Measurements from ENCODE around the gene DGUOK. TPM values are rescaled to one million over a fixed set of nuclear protein-coding genes. Genes with fewer than 3 reads are reported as not detected.
A peak's percentile ranks its signal among the peaks of the same experiment; 100 is the strongest.

The DGUOK gene
- total RNA-seq, 2 experiments from 2014 or later, result 96.4 to 103 TPM

- H3K36me3 Mint-ChIP-seq (ENCODE audit: low read depth), result no peaks in the 10 kb centered on the region
- intact Hi-C loops (cut with micrococcal nuclease), result no loop called here
- DNase-seq (no peak), ATAC-seq (no peak)
- H3K27me3 Mint-ChIP-seq, result no peaks in the 10 kb centered on the region
- ChIA-PET POLR2A (interaction anchor here (1.6 kb wide), 1 partner anchor 26 kb away, joined by 3 read pairs; no protein-coding TSS in a partner anchor), CTCF (interaction anchor here (1.8 to 1.9 kb wide), 2 partner anchors 44 to 66 kb away, joined by 4 to 8 read pairs; partner anchors contain the start of gene STAMBP)
- H3K4me1 Mint-ChIP-seq (ENCODE audit: low read depth), result peaks cover 31% of the 10 kb centered on the region
- H3K27ac Mint-ChIP-seq, result no peak overlapping the region
- H3K9me3 Mint-ChIP-seq, result no peaks in the 10 kb centered on the region
- no peak overlapping the region for H3K4me3 Mint-ChIP-seq
- TF ChIP-seq CTCF (IDR thresholded peaks at IDR 0.05), result no peak
Observed at GRCh38 chr2:73894877-73895276, 31.8 kb upstream of the DGUOK start.

GRCh38 chr2:73895473-73895872 lies 31.2 kb upstream of the DGUOK start:
- POLR2A ChIA-PET, result interaction anchor here (2.0 kb wide), 1 partner anchor 8 kb away, joined by 6 read pairs; no protein-coding TSS in a partner anchor
- Mint-ChIP-seq H3K27ac (peak overlapping the region; percentile 49), H3K4me3 (no peak overlapping the region), H3K36me3 (ENCODE audit: low read depth) (no peaks in the 10 kb centered on the region), H3K4me1 (ENCODE audit: low read depth) (peaks cover 31% of the 10 kb centered on the region), H3K27me3 (no peaks in the 10 kb centered on the region), H3K9me3 (no peaks in the 10 kb centered on the region)
- CTCF ChIA-PET, result interaction anchor here (1.8 to 1.9 kb wide), 2 partner anchors 43 to 67 kb away, joined by 4 to 8 read pairs; partner anchors contain the start of gene STAMBP
- TF ChIP-seq CTCF (IDR thresholded peaks at IDR 0.05), result no peak
- DNase-seq (no peak), ATAC-seq (no peak)
- intact Hi-C loops (cut with micrococcal nuclease), result no loop called here

- no peaks in the 10 kb centered on the region for H3K36me3 Mint-ChIP-seq (ENCODE audit: low read depth)
- H3K4me1 Mint-ChIP-seq (ENCODE audit: low read depth), result peaks cover 31% of the 10 kb centered on the region
- peak overlapping the region; percentile 5 for H3K4me3 Mint-ChIP-seq
- peak overlapping the region; percentile 87 for H3K27ac Mint-ChIP-seq
- no peaks in the 10 kb centered on the region for H3K27me3 Mint-ChIP-seq
- ATAC-seq, result peak; percentile 91
- CTCF ChIA-PET, result interaction anchor here (0.8 to 1.8 kb wide), 6 partner anchors 15 to 224 kb away, joined by 3 to 8 read pairs (median 4); partner anchors contain the start of gene STAMBP
- peak; percentile 81 for DNase-seq
- no peak for TF ChIP-seq CTCF (IDR thresholded peaks at IDR 0.05)
- intact Hi-C loops (cut with micrococcal nuclease), result no loop called here
- POLR2A ChIA-PET, result interaction anchor here (1.0 to 2.0 kb wide), 4 partner anchors 10 to 68 kb away, joined by 3 to 7 read pairs (median 5); partner anchors contain the start of gene STAMBP
- no peaks in the 10 kb centered on the region for H3K9me3 Mint-ChIP-seq
Observed at GRCh38 chr2:73896362-73897239, 30.1 kb upstream of the DGUOK start.

- Mint-ChIP-seq H3K4me1 (ENCODE audit: low read depth) (peaks cover 31% of the 10 kb centered on the region), H3K27ac (peak overlapping the region; percentile 87), H3K27me3 (no peaks in the 10 kb centered on the region), H3K9me3 (no peaks in the 10 kb centered on the region), H3K4me3 (no peak overlapping the region), H3K36me3 (ENCODE audit: low read depth) (no peaks in the 10 kb centered on the region)
- POLR2A ChIA-PET, result interaction anchor here (1.0 to 2.0 kb wide), 4 partner anchors 10 to 69 kb away, joined by 3 to 7 read pairs (median 5); partner anchors contain the start of gene STAMBP
- no peak for DNase-seq
- intact Hi-C loops (cut with micrococcal nuclease), result no loop called here
- ATAC-seq, result no peak
- no peak for TF ChIP-seq CTCF (IDR thresholded peaks at IDR 0.05)
- CTCF ChIA-PET, result interaction anchor here (0.8 to 1.7 kb wide), 5 partner anchors 14 to 224 kb away, joined by 3 to 8 read pairs (median 4); no protein-coding TSS in a partner anchor
Observed at GRCh38 chr2:73897240-73897583, 29.5 kb upstream of the DGUOK start.

- Mint-ChIP-seq H3K9me3 (no peaks in the 10 kb centered on the region), H3K36me3 (ENCODE audit: low read depth) (no peaks in the 10 kb centered on the region), H3K4me1 (ENCODE audit: low read depth) (peaks cover 31% of the 10 kb centered on the region), H3K27ac (no peak overlapping the region), H3K4me3 (no peak overlapping the region), H3K27me3 (no peaks in the 10 kb centered on the region)
- no peak for DNase-seq
- ATAC-seq, result no peak
- ChIA-PET CTCF (no interaction called here), POLR2A (no interaction called here)
- no peak for TF ChIP-seq CTCF (IDR thresholded peaks at IDR 0.05)
- intact Hi-C loops (cut with micrococcal nuclease), result no loop called here
Observed at GRCh38 chr2:73897934-73898333, 28.7 kb upstream of the DGUOK start.
